Thyroid gland (tissue), 4 donors: ENCODE results near the gene KAZN.

ENCODE experiments used
- POLR2A ChIP-seq, 2 donors: fragments of 450-650 bp; IDR thresholded peaks; one replicate each; pipeline ENCODE4 v1.6.1; 2017; ENCODE audit warnings: antibody characterized with exemption in 2 of 2, mild to moderate bottlenecking in 2 of 2, moderate library complexity in 1 of 2
- TF ChIP-seq, protein P1 (sequence below), 6 experiments: fragments of 200-600 bp in 3 of 6; fragments of 450-650 bp in 3 of 6; sonication (generic) in 3 of 6; IDR thresholded peaks; one replicate each; pipeline ENCODE4 v1.5.1; 2016 to 2019; ENCODE audit warnings: antibody characterized with exemption in 6 of 6, mild to moderate bottlenecking in 2 of 6, inconsistent platforms in 1 of 6, moderate library complexity in 1 of 6

DNA sequence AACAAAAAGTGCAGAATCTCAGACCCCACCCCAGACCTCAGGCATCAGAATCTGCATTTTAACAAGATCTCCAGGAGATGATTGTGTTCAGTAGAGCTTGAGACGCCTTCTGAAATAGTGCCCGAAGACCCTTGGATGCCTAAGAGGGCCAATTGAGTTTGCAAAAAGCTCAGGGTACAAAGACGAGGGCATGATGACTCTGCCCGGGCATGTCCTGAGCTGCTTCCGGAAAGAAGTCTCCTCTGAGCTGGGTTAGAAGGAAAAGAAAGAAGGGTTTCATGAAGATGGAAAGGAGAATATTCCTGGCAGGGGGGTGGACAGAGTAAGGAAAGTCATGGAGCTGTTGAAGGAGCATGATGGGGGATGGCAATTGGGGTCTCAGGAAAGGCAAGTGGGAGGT is 308.9 kb downstream of the KAZN start:
- TF ChIP-seq, protein P1, sequence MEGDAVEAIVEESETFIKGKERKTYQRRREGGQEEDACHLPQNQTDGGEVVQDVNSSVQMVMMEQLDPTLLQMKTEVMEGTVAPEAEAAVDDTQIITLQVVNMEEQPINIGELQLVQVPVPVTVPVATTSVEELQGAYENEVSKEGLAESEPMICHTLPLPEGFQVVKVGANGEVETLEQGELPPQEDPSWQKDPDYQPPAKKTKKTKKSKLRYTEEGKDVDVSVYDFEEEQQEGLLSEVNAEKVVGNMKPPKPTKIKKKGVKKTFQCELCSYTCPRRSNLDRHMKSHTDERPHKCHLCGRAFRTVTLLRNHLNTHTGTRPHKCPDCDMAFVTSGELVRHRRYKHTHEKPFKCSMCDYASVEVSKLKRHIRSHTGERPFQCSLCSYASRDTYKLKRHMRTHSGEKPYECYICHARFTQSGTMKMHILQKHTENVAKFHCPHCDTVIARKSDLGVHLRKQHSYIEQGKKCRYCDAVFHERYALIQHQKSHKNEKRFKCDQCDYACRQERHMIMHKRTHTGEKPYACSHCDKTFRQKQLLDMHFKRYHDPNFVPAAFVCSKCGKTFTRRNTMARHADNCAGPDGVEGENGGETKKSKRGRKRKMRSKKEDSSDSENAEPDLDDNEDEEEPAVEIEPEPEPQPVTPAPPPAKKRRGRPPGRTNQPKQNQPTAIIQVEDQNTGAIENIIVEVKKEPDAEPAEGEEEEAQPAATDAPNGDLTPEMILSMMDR (IDR thresholded peaks at IDR 0.05): no peak
- no peak for TF ChIP-seq POLR2A (IDR thresholded peaks at IDR 0.05)
